GM10248 (cell line): ENCODE results near the gene TUBGCP6.

ENCODE experiments used
- CTCF ChIA-PET: fragments of 300-600 bp; sonication (Branson Sonifier 250); formaldehyde crosslinking; extraction: SDS; loops from one replicate; lab custom pipeline; 2021; ENCODE audit warnings: antibody characterized with exemption; lab: Yijun Ruan, JAX
- POLR2A ChIA-PET: fragments of 350-650 bp; sonication (Branson Sonifier 250); formaldehyde crosslinking; extraction: SDS; loops from one replicate; lab custom pipeline; 2020; ENCODE audit warnings: antibody characterized with exemption; lab: Yijun Ruan, JAX
- DNase-seq: peaks from one replicate; pipeline ENCODE4 v3.0.0; 2012; ENCODE audit errors: extremely low spot score
- TF ChIP-seq, protein P1 (sequence below): IDR thresholded peaks from 2 replicates; pipeline ENCODE4 v1.5.1; 2012; ENCODE audit warnings: mild to moderate bottlenecking, low read depth; ENCODE audit errors: extremely low read depth, missing control alignments, control extremely low read depth

The TUBGCP6 gene

DNA sequence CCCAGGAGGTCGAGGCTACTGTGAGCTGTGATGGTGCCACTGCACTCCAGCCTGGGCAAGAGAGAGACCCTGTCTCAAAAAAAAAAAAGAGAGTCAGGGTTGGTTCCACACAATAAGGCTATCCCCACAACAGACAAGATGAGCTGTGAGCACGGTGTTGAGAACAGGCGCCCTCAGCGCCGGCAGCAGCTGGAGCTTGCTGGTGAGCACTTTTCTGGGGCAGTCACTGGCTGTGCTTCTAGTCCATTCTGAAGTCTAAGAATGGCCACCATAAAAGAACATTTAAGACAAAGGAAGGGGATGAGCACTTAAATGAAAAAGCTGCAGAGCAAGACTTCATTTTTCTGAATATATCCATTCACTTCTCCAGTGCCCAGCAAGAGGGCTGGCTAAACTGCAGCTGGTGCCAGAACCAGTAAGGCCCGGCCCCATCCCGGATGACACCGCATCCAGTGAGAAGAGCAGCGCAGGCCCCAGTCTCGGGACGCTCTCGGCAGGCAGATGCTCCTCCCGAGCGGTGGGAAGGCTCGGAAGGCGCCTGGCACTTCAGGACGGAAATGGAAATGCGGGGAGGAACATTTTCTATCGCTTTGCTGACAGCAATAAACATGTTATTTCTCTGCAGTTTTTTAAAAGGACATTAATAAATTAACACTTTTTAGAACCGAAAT, 12.2 kb downstream of the TUBGCP6 start:
- no peak for DNase-seq
- TF ChIP-seq, protein P1, sequence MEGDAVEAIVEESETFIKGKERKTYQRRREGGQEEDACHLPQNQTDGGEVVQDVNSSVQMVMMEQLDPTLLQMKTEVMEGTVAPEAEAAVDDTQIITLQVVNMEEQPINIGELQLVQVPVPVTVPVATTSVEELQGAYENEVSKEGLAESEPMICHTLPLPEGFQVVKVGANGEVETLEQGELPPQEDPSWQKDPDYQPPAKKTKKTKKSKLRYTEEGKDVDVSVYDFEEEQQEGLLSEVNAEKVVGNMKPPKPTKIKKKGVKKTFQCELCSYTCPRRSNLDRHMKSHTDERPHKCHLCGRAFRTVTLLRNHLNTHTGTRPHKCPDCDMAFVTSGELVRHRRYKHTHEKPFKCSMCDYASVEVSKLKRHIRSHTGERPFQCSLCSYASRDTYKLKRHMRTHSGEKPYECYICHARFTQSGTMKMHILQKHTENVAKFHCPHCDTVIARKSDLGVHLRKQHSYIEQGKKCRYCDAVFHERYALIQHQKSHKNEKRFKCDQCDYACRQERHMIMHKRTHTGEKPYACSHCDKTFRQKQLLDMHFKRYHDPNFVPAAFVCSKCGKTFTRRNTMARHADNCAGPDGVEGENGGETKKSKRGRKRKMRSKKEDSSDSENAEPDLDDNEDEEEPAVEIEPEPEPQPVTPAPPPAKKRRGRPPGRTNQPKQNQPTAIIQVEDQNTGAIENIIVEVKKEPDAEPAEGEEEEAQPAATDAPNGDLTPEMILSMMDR = no peak
- ChIA-PET POLR2A (no interaction called here), CTCF (interaction anchor here (1.3 to 4.3 kb wide), 4 partner anchors 9 to 26 kb away, joined by 4 to 23 read pairs (median 4); partner anchors contain the start of gene HDAC10)

DNA sequence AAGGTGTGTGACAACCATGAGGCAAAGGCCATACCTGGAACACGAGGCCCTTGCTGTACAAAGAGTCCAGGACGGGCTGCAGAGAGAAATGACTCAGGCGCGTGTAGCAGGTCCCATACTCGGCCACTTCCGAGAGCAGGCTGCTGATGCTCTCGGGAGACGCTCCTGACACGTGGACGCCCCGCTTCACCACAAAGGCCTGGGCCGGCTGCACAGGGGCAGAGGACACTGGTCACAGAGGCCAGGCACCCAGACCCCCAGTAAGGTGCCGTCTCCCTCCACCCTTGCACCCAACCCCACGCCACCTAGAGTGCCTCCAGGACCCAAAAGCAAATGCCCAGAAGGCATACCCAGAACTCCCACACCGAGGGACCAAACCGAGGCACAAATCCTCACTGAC, 15.5 kb downstream of the TUBGCP6 start:
- no peak for DNase-seq
- ChIA-PET POLR2A (no interaction called here), CTCF (interaction anchor here (1.7 to 4.3 kb wide), 2 partner anchors 12 to 98 kb away, joined by 4 to 23 read pairs; no protein-coding TSS in a partner anchor)
- TF ChIP-seq, protein P1 = no peak

DNA sequence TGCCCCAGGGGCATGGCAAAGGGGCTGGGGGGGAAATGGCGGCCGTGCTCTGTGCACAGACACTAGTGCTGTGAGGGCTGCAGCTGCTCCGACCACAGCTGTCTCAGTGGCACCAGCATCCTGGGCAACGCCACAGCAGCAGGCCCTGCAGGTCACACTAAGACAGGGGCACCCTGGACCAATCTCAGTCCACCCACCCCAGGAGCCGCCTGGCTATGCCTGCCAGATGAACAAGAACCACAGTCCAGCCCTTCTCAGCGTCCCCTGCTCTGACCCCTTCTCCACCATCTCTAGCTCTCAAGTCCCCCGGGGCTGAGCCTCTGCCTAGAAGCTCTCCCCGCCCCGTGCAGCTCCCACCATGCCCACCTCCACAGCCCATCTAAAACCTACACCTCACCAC, 16.5 kb downstream of the TUBGCP6 start:
- DNase-seq = no peak
- TF ChIP-seq, protein P1 = no peak
- ChIA-PET POLR2A (no interaction called here), CTCF (interaction anchor here (3.2 kb wide), 1 partner anchor 12 kb away, joined by 15 read pairs; no protein-coding TSS in a partner anchor)

DNA sequence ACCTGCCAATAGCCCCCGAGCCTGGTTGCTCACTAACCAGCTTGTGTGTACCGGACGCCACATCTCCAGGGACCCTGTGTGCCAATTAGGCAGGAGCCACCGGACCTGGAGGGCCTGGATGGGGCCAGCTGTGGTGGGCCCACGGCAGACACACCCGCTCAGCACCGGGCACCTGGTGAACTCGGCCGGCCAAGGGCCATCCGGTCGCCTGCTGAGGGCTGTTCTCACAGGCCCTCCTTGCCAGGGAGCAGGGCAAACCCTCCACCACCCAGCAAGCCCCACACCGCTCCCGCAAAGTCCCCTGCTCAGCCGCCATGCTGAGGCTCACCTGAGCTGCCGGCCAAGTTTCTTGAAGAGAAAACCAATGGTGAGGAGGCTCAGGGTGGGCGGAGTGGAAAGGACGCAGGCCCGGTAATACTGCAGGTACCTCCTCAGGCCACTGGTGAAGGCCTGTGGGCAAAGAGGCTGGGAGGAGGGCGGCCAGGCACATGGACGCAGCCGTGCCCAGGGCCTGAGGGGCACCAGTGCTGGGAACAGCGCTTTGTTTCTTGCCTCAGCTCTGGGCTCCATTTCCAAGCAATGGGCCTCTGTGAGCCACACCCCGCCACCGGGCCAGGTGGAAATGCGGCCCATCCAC, 17.1 kb downstream of the TUBGCP6 start:
- DNase-seq = no peak
- CTCF ChIA-PET = interaction anchor here (0.9 to 3.2 kb wide), 2 partner anchors 12 to 16 kb away, joined by 3 to 15 read pairs; no protein-coding TSS in a partner anchor
- TF ChIP-seq, protein P1 = no peak
- POLR2A ChIA-PET = no interaction called here

DNA sequence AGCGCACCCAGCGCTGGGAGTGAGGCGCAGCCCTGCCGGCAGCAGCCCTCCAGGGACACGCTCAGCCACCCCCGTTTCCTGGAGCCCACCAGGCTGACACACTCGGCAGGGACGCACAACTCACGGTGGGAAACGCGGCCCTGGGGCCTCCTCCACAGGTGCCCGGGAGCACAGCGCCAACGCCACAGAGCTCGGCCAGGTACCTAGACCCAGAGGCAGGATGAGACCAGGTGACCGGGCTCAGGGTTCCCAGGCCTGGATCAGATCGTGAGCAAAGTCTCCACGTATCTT, 18.0 kb downstream of the TUBGCP6 start:
- ChIA-PET POLR2A (no interaction called here), CTCF (interaction anchor here (0.9 to 3.2 kb wide), 2 partner anchors 13 to 17 kb away, joined by 3 to 15 read pairs; no protein-coding TSS in a partner anchor)
- DNase-seq = no peak
- TF ChIP-seq, protein P1 = no peak

DNA sequence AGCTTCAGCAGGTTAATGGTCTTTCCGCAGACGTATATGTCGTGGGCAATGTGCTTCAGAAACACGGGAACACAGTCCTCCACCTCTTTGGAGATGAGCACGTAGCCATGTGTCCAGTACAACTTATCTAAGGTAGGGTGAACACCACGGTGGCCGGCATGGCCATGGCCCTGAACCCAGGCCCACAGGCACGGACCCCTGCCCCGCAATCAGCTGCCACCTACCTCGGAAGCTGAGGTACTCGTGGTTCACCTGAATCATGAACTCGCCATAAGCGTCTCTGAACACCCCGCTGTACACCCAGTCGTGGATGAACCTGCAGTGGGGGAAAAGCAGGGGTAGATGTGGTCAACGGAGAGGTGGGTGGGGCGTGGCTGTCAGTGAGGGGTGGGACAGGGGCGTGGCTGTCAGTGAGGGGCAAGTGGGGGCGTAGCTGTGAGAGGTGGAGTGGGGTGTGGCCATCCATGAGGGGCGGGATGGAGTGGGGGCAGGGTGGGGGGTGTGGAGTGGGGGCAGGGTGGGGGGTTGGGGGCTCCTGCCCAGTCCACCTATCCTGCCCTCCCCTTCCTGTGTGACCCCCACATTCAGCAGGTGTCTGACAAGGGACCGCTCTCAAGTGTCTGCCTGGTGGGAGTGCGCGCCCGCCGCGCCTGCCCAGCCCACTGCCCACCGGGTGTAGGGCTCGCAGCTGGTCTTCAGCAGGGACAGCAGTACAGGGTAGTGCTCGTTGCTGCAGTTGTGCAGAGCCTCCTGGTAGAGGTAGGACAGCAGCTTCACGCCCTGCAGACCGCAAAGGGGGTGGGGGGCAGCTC, 18.6 kb downstream of the TUBGCP6 start:
- DNase-seq = no peak
- TF ChIP-seq, protein P1 = no peak
- CTCF ChIA-PET = interaction anchor here (0.9 to 3.2 kb wide), 3 partner anchors 14 to 50 kb away, joined by 3 to 15 read pairs (median 3); no protein-coding TSS in a partner anchor
- POLR2A ChIA-PET = no interaction called here
